Activated T-helper 17 cell treated with anti-CD3 and anti-CD28 coated beads, Interleukin-2, amount 50 U/mL, for 72 hours (primary cell): ENCODE data around the gene PPT2. TPM values are rescaled to one million over a fixed set of nuclear protein-coding genes. Genes with fewer than 3 reads are reported as not detected.
A peak's percentile ranks its signal among the peaks of the same experiment; 100 is the strongest.
"Not testable (repeated sequence)": the region's sequence is repeated elsewhere in the genome, so short reads cannot be mapped to it uniquely, and the experiment has no call there.

Experiments
- ATAC-seq: fragments of 150-1000 bp; cut with Tn5 transposase; replicated peaks from 2 replicates; pipeline ENCODE4 v1.10.0; 2021; ENCODE audit warnings: mild to moderate bottlenecking, moderate library complexity
- H3K27ac Mint-ChIP-seq: one replicate; pipeline ENCODE4 v1.8.0; 2022; ENCODE audit warnings: mixed read lengths
- H3K27me3 Mint-ChIP-seq: one replicate; pipeline ENCODE4 v1.8.0; 2022; ENCODE audit warnings: mixed read lengths
- H3K36me3 Mint-ChIP-seq: one replicate; pipeline ENCODE4 v1.8.0; 2022; ENCODE audit warnings: low read depth, mild to moderate bottlenecking, mixed read lengths
- H3K4me1 Mint-ChIP-seq: one replicate; pipeline ENCODE4 v1.8.0; 2022; ENCODE audit warnings: mixed read lengths
- H3K4me3 Mint-ChIP-seq: one replicate; pipeline ENCODE4 v1.8.0; 2022; ENCODE audit warnings: mild to moderate bottlenecking, mixed read lengths
- H3K9me3 Mint-ChIP-seq: one replicate; pipeline ENCODE4 v1.8.0; 2022; ENCODE audit warnings: mixed read lengths
- total RNA-seq, 2 donors: library from RNA; stranded (reverse); gene quantifications; one replicate each; pipeline ENCODE4 v1.2.3, GENCODE V29; 2022

PPT2 gene
- total RNA-seq, 2 donors from 2014 or later, result 10.5 to 18.0 TPM

GRCh38 chr6:32183030-32183429, 29.1 kb downstream of the PPT2 start:
- no peak for ATAC-seq
- Mint-ChIP-seq H3K4me1 (peaks cover 37% of the 10 kb centered on the region), H3K27ac (peak overlapping the region; percentile 75), H3K27me3 (no peaks in the 10 kb centered on the region), H3K4me3 (peak overlapping the region; percentile 12), H3K9me3 (no peaks in the 10 kb centered on the region), H3K36me3 (peaks cover 97% of the 10 kb centered on the region)

- Mint-ChIP-seq H3K27ac (peak overlapping the region; percentile 75), H3K36me3 (peaks cover 97% of the 10 kb centered on the region), H3K27me3 (no peaks in the 10 kb centered on the region), H3K9me3 (no peaks in the 10 kb centered on the region), H3K4me3 (peak overlapping the region; percentile 12), H3K4me1 (peaks cover 39% of the 10 kb centered on the region)
- ATAC-seq, result no peak
Observed at GRCh38 chr6:32183483-32184083, 29.6 kb downstream of the PPT2 start.

- Mint-ChIP-seq H3K9me3 (no peaks in the 10 kb centered on the region), H3K36me3 (peaks cover 97% of the 10 kb centered on the region), H3K4me1 (peaks cover 39% of the 10 kb centered on the region), H3K27ac (peak within 1 kb of the TSS; percentile 75), H3K27me3 (no peaks in the 10 kb centered on the region), H3K4me3 (peak within 1 kb of the TSS; percentile 12)
- ATAC-seq, result no peak
Observed at GRCh38 chr6:32184084-32184640, 30.2 kb downstream of the PPT2 start, which contains the start of gene AGER. Gene AGER (minus strand): TSS chr6:32184253. CDS start chr6:32184222, 31 bp downstream.

- H3K9me3 Mint-ChIP-seq, H3K27me3 Mint-ChIP-seq: not testable (repeated sequence)
- peak overlapping the region; percentile 98 for H3K4me3 Mint-ChIP-seq
- peaks cover 96% of the 10 kb centered on the region for H3K36me3 Mint-ChIP-seq
- H3K27ac Mint-ChIP-seq, result peak overlapping the region; percentile 88
- peak; percentile 86 for ATAC-seq
- H3K4me1 Mint-ChIP-seq, result peaks cover 36% of the 10 kb centered on the region
Observed at GRCh38 chr6:32185681-32186131, 31.8 kb downstream of the PPT2 start.

- peak overlapping the region; percentile 98 for H3K4me3 Mint-ChIP-seq
- H3K9me3 Mint-ChIP-seq, H3K27me3 Mint-ChIP-seq: not testable (repeated sequence)
- H3K27ac Mint-ChIP-seq, result peak overlapping the region; percentile 88
- ATAC-seq, result peak; percentile 13
- peaks cover 96% of the 10 kb centered on the region for H3K36me3 Mint-ChIP-seq
- peaks cover 36% of the 10 kb centered on the region for H3K4me1 Mint-ChIP-seq
Observed at GRCh38 chr6:32186151-32186840, 32.4 kb downstream of the PPT2 start.

- no peaks in the 10 kb centered on the region for H3K9me3 Mint-ChIP-seq
- peaks cover 36% of the 10 kb centered on the region for H3K4me1 Mint-ChIP-seq
- peak overlapping the region; percentile 98 for H3K4me3 Mint-ChIP-seq
- ATAC-seq, result no peak
- peaks cover 96% of the 10 kb centered on the region for H3K36me3 Mint-ChIP-seq
- H3K27me3 Mint-ChIP-seq, result no peaks in the 10 kb centered on the region
- peak overlapping the region; percentile 88 for H3K27ac Mint-ChIP-seq
Observed at GRCh38 chr6:32187009-32187709, 33.2 kb downstream of the PPT2 start.

GRCh38 chr6:32187725-32188380, 33.9 kb downstream of the PPT2 start:
- not testable (repeated sequence) for ATAC-seq, H3K9me3 Mint-ChIP-seq, H3K27me3 Mint-ChIP-seq
- Mint-ChIP-seq H3K36me3 (peaks cover 96% of the 10 kb centered on the region), H3K4me3 (peak overlapping the region; percentile 98), H3K27ac (peak overlapping the region; percentile 88), H3K4me1 (peaks cover 35% of the 10 kb centered on the region)

GRCh38 chr6:32188381-32189068, 34.6 kb downstream of the PPT2 start:
- no peaks in the 10 kb centered on the region for H3K9me3 Mint-ChIP-seq
- ATAC-seq, result no peak
- no peaks in the 10 kb centered on the region for H3K27me3 Mint-ChIP-seq
- H3K4me3 Mint-ChIP-seq, result peak overlapping the region; percentile 98
- H3K36me3 Mint-ChIP-seq, result peaks cover 90% of the 10 kb centered on the region
- peak overlapping the region; percentile 95 for H3K27ac Mint-ChIP-seq
- peaks cover 33% of the 10 kb centered on the region for H3K4me1 Mint-ChIP-seq

GRCh38 chr6:32189069-32189741, 35.3 kb downstream of the PPT2 start:
- peaks cover 84% of the 10 kb centered on the region for H3K36me3 Mint-ChIP-seq
- peaks cover 39% of the 10 kb centered on the region for H3K4me1 Mint-ChIP-seq
- peak overlapping the region; percentile 98 for H3K4me3 Mint-ChIP-seq
- H3K27me3 Mint-ChIP-seq, result no peaks in the 10 kb centered on the region
- H3K27ac Mint-ChIP-seq, result peak overlapping the region; percentile 95
- no peak for ATAC-seq
- no peaks in the 10 kb centered on the region for H3K9me3 Mint-ChIP-seq

- peaks cover 81% of the 10 kb centered on the region for H3K36me3 Mint-ChIP-seq
- no peaks in the 10 kb centered on the region for H3K9me3 Mint-ChIP-seq
- H3K4me1 Mint-ChIP-seq, result peaks cover 42% of the 10 kb centered on the region
- H3K27me3 Mint-ChIP-seq, result no peaks in the 10 kb centered on the region
- peak overlapping the region; percentile 98 for H3K27ac Mint-ChIP-seq
- no peak for ATAC-seq
- H3K4me3 Mint-ChIP-seq, result peak overlapping the region; percentile 98
Observed at GRCh38 chr6:32189742-32190053, 35.8 kb downstream of the PPT2 start.

- peak; percentile 63 for ATAC-seq
- Mint-ChIP-seq H3K27ac (peak within 1 kb of the TSS; percentile 98), H3K36me3 (peaks cover 76% of the 10 kb centered on the region)
Observed at GRCh38 chr6:32190054-32190851, 36.3 kb downstream of the PPT2 start, which contains the start of gene PBX2. Gene PBX2 (minus strand): TSS chr6:32190202. CDS start chr6:32189915, 287 bp downstream.

GRCh38 chr6:32190911-32191677, 37.2 kb downstream of the PPT2 start:
- Mint-ChIP-seq H3K4me1 (peaks cover 43% of the 10 kb centered on the region), H3K27ac (peak overlapping the region; percentile 98), H3K27me3 (no peaks in the 10 kb centered on the region), H3K9me3 (no peaks in the 10 kb centered on the region), H3K4me3 (peak overlapping the region; percentile 98), H3K36me3 (peaks cover 68% of the 10 kb centered on the region)
- no peak for ATAC-seq

More at GRCh38 chr6:32190054-32190851, 36.3 kb downstream of the PPT2 start, which contains the start of gene PBX2:
- Mint-ChIP-seq H3K4me1 (peaks cover 48% of the 10 kb centered on the region), H3K9me3 (no peaks in the 10 kb centered on the region), H3K27me3 (no peaks in the 10 kb centered on the region), H3K4me3 (peak within 1 kb of the TSS; percentile 98)
